ENCODE results near the gene PARM1.

Gene PARM1

DNA sequence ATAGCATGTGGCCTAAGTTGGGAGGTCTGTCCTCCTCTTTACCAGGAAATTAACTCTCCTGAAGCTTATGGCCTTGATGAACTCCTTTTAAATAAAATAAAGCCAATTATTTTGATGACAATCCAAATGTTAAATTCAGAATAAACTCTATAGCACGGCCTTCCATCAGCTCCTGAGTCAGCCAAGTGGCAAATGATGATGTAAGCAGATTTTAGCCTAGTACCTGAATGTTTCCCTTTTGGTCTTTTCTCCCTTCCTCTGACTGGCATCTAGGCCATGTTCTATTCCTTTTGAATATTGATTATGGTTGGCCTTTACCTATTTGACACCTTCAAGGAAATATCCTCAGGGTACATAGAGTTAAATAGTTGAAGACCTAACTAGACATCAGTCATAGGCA, 76.2 kb downstream of the PARM1 start:
- H4K20me1 ChIP-seq (ENCODE audit: insufficient read depth, low read length): no peaks in the 10 kb centered on the region
- H3K4me1 ChIP-seq (ENCODE audit: insufficient read depth, low read length, severe bottlenecking): peaks cover 3% of the 10 kb centered on the region
- H3K36me3 ChIP-seq (ENCODE audit: insufficient read depth, low read length): no peaks in the 10 kb centered on the region
- no peaks in the 10 kb centered on the region for H3K27me3 ChIP-seq (ENCODE audit: insufficient read depth, low read length)
- H3K79me2 ChIP-seq (ENCODE audit: insufficient read depth, low read length): no peaks in the 10 kb centered on the region
- H3K4me2 ChIP-seq (ENCODE audit: low read length): no peak overlapping the region
- H3K27ac ChIP-seq (ENCODE audit: low read depth, low read length, poor library complexity, severe bottlenecking): no peak overlapping the region
- no peaks in the 10 kb centered on the region for H3K9me2 ChIP-seq (ENCODE audit: low read depth, low read length)
- no peak overlapping the region for H3K9ac ChIP-seq (ENCODE audit: low read length)
- H3F3A ChIP-seq (ENCODE audit: insufficient read depth, low read length): no peaks in the 10 kb centered on the region
- no peaks in the 10 kb centered on the region for H3K9me3 ChIP-seq (ENCODE audit: low read length)
- no peak for TF ChIP-seq EZH2 (IDR thresholded peaks at IDR 0.05; ENCODE audit: borderline replicate concordance, low read length)
- TF ChIP-seq, protein P1, sequence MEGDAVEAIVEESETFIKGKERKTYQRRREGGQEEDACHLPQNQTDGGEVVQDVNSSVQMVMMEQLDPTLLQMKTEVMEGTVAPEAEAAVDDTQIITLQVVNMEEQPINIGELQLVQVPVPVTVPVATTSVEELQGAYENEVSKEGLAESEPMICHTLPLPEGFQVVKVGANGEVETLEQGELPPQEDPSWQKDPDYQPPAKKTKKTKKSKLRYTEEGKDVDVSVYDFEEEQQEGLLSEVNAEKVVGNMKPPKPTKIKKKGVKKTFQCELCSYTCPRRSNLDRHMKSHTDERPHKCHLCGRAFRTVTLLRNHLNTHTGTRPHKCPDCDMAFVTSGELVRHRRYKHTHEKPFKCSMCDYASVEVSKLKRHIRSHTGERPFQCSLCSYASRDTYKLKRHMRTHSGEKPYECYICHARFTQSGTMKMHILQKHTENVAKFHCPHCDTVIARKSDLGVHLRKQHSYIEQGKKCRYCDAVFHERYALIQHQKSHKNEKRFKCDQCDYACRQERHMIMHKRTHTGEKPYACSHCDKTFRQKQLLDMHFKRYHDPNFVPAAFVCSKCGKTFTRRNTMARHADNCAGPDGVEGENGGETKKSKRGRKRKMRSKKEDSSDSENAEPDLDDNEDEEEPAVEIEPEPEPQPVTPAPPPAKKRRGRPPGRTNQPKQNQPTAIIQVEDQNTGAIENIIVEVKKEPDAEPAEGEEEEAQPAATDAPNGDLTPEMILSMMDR (IDR thresholded peaks at IDR 0.05; ENCODE audit: low read length): no peak
- H2AFZ ChIP-seq (ENCODE audit: low read length): no peak overlapping the region
- no peak overlapping the region for H3K4me3 ChIP-seq (ENCODE audit: low read depth, low read length, poor library complexity, severe bottlenecking)

DNA sequence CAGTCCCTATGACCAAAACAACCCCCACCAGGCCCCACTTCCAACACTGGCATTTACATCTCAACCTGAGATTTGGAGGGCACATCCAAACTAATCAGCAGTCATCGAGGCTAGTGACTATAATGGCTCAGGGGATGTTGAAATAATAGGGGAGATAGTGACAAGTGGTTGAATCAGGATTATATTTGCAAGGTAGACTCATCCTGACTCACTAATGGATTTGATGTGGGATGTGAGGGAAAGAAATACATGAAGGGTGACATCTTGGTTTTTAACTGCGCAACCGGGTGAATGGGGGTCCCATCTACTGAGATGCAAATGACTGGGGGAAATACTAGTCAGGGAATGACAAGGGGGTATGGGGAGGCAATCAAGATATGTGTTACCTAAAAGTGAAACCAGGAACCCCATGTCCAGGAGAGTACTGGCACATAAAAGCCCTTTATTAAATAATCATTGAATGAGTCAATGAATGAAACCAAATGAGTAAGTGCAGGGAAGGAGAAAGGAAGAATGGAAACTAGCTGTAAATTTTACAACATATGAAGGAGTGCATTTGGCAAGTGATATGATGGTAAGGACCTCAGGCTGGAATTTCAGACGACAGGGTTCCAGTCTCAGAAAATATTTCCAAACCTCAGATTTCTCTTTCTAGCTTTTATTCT, 78.3 kb downstream of the PARM1 start:
- H3K36me3 ChIP-seq (ENCODE audit: insufficient read depth, low read length): no peaks in the 10 kb centered on the region
- H4K20me1 ChIP-seq (ENCODE audit: insufficient read depth, low read length): no peaks in the 10 kb centered on the region
- no peak overlapping the region for H3K27ac ChIP-seq (ENCODE audit: low read depth, low read length, poor library complexity, severe bottlenecking)
- H3K27me3 ChIP-seq (ENCODE audit: insufficient read depth, low read length): no peaks in the 10 kb centered on the region
- H3K79me2 ChIP-seq (ENCODE audit: insufficient read depth, low read length): no peaks in the 10 kb centered on the region
- no peaks in the 10 kb centered on the region for H3K4me1 ChIP-seq (ENCODE audit: insufficient read depth, low read length, severe bottlenecking)
- no peak overlapping the region for H3K4me3 ChIP-seq (ENCODE audit: low read depth, low read length, poor library complexity, severe bottlenecking)
- H3K9me3 ChIP-seq (ENCODE audit: low read length): no peaks in the 10 kb centered on the region
- no peaks in the 10 kb centered on the region for H3F3A ChIP-seq (ENCODE audit: insufficient read depth, low read length)
- no peak for TF ChIP-seq EZH2 (IDR thresholded peaks at IDR 0.05; ENCODE audit: borderline replicate concordance, low read length)
- TF ChIP-seq, protein P1 (IDR thresholded peaks at IDR 0.05; ENCODE audit: low read length): no peak
- no peaks in the 10 kb centered on the region for H3K9me2 ChIP-seq (ENCODE audit: low read depth, low read length)
- H3K4me2 ChIP-seq (ENCODE audit: low read length): no peak overlapping the region
- H3K9ac ChIP-seq (ENCODE audit: low read length): no peak overlapping the region
- no peak overlapping the region for H2AFZ ChIP-seq (ENCODE audit: low read length)

GRCh38 chr4:75015627-75016026, 82.7 kb downstream of the PARM1 start:
- H3K4me2 ChIP-seq (ENCODE audit: low read length): no peak overlapping the region
- no peaks in the 10 kb centered on the region for H3K9me2 ChIP-seq (ENCODE audit: low read depth, low read length)
- H2AFZ ChIP-seq (ENCODE audit: low read length): no peak overlapping the region
- no peaks in the 10 kb centered on the region for H3K4me1 ChIP-seq (ENCODE audit: insufficient read depth, low read length, severe bottlenecking)
- H3K36me3 ChIP-seq (ENCODE audit: insufficient read depth, low read length): no peaks in the 10 kb centered on the region
- no peaks in the 10 kb centered on the region for H3K9me3 ChIP-seq (ENCODE audit: low read length)
- no peak overlapping the region for H3K9ac ChIP-seq (ENCODE audit: low read length)
- H3F3A ChIP-seq (ENCODE audit: insufficient read depth, low read length): no peaks in the 10 kb centered on the region
- TF ChIP-seq, protein P1 (IDR thresholded peaks at IDR 0.05; ENCODE audit: low read length): no peak
- no peak for TF ChIP-seq EZH2 (IDR thresholded peaks at IDR 0.05; ENCODE audit: borderline replicate concordance, low read length)
- no peaks in the 10 kb centered on the region for H3K27me3 ChIP-seq (ENCODE audit: insufficient read depth, low read length)
- H4K20me1 ChIP-seq (ENCODE audit: insufficient read depth, low read length): no peaks in the 10 kb centered on the region
- no peak overlapping the region for H3K4me3 ChIP-seq (ENCODE audit: low read depth, low read length, poor library complexity, severe bottlenecking)
- no peak overlapping the region for H3K27ac ChIP-seq (ENCODE audit: low read depth, low read length, poor library complexity, severe bottlenecking)
- H3K79me2 ChIP-seq (ENCODE audit: insufficient read depth, low read length): no peaks in the 10 kb centered on the region

Data from OCI-LY1 (cell line).